Keratinocyte (primary cell): Measurements from ENCODE around the gene CSE1L.

ENCODE experiments used
- EZH2 ChIP-seq: IDR thresholded peaks from one replicate; pipeline ENCODE4 v1.6.1; 2012; ENCODE audit warnings: inconsistent platforms, mild to moderate bottlenecking, low read length, moderate library complexity
- TF ChIP-seq, protein P1 (sequence below), 3 experiments: IDR thresholded peaks in 1 of 3; conservative IDR thresholded peaks in 1 of 3; optimal IDR thresholded peaks in 1 of 3; 2 replicates in 2 of 3; 3 replicates in 1 of 3; pipeline versions ENCODE3 to v1.5.1; 2011; ENCODE audit warnings: low read length in 3 of 3, mild to moderate bottlenecking in 3 of 3, moderate library complexity in 2 of 3, control low read depth in 1 of 3, inconsistent platforms in 1 of 3; ENCODE audit not compliant: insufficient read depth in 2 of 3; ENCODE audit errors: extremely low read depth in 1 of 3

DNA sequence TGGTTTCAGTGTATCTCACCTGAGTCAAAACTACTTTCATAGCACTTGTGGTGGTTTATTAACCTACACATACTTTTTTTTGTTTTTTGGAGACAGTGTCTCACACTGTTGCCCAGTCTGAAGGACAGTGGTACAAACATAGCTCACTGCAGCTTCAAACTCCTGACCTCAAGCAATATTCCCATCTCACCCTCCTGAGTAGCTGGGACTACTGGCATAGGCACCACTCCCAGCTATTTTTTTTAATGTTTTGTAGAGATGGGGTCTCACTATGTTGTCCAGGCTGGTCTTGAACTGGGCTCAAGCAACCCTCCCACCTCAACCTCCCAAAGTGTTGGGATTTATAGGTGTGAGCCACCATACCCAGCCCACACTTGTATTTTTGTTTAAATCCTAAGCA, 92.3 kb downstream of the CSE1L start:
- TF ChIP-seq, protein P1, sequence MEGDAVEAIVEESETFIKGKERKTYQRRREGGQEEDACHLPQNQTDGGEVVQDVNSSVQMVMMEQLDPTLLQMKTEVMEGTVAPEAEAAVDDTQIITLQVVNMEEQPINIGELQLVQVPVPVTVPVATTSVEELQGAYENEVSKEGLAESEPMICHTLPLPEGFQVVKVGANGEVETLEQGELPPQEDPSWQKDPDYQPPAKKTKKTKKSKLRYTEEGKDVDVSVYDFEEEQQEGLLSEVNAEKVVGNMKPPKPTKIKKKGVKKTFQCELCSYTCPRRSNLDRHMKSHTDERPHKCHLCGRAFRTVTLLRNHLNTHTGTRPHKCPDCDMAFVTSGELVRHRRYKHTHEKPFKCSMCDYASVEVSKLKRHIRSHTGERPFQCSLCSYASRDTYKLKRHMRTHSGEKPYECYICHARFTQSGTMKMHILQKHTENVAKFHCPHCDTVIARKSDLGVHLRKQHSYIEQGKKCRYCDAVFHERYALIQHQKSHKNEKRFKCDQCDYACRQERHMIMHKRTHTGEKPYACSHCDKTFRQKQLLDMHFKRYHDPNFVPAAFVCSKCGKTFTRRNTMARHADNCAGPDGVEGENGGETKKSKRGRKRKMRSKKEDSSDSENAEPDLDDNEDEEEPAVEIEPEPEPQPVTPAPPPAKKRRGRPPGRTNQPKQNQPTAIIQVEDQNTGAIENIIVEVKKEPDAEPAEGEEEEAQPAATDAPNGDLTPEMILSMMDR (optimal IDR thresholded peaks at IDR 0.05 in 1 of 3, IDR thresholded peaks at IDR 0.05 in 1 of 3, conservative IDR thresholded peaks at IDR 0.05 in 1 of 3; ENCODE audit: extremely low read depth in 1 of 3, insufficient read depth in 2 of 3, low read length in 3 of 3): no peak
- TF ChIP-seq EZH2: no peak
